Measurements from ENCODE around the gene POLR2H. TPM values are rescaled to one million over a fixed set of nuclear protein-coding genes. Genes with fewer than 3 reads are reported as not detected.

Gene POLR2H
- total RNA-seq, 1 donor from 2014 or later = 64.3 TPM

GRCh38 chr3:184334470-184335158 lies 26.9 kb upstream of the POLR2H start:
- intact Hi-C loops (cut with DNase I) = loop anchor here (10.0 kb wide), 1 partner anchor 150 kb away; the partner anchor contains the start of gene ABCF3
- Histone ChIP-seq H3K4me1 (peaks cover 46% of the 10 kb centered on the region), H3K9me3 (no peaks in the 10 kb centered on the region), H3K36me3 (peaks cover 0 to 54% of the 10 kb centered on the region in 2 donors), H3K27me3 (no peaks in the 10 kb centered on the region), H3K27ac (peak overlapping the region; percentile 97), H3K4me3 (no peak overlapping the region)
- DNase-seq (ENCODE audit: extremely low spot score in 2 of 2) = no peak
- no peak for TF ChIP-seq CTCF (IDR thresholded peaks at IDR 0.05)
- peak in 1 of 2 donors; percentile 22 for TF ChIP-seq POLR2AphosphoS5 (IDR thresholded peaks at IDR 0.05; ENCODE audit: insufficient read depth in 1 of 2, low read depth in 1 of 2)

DNA sequence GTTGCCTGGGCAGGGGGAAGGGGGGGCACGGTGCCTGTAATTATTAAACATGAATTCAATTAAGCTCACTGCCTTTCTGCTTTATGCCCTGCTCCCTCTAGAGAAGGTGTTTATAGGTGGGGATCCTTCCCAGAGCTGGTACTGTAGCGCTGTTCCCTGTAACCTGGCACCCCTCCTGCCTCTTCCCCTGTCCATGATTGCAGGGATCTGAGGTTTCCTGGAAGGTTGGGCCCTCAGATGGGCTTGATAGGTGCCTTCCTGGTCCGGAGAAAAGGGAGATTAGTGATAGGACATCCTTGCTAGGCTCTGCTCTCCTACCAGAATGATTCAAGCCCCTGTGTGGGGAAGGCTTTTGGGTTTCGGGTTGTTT lies 26.2 kb upstream of the POLR2H start:
- intact Hi-C loops (cut with DNase I) = loop anchor here (10.0 kb wide), 1 partner anchor 150 kb away; the partner anchor contains the start of gene ABCF3

GRCh38 chr3:184335661-184336546 lies 25.6 kb upstream of the POLR2H start:
- intact Hi-C loops (cut with DNase I) = loop anchor here (10.0 kb wide), 1 partner anchor 151 kb away; the partner anchor contains the start of gene ABCF3
- peak overlapping the region; percentile 97 for H3K27ac ChIP-seq
- peaks cover 48% of the 10 kb centered on the region for H3K4me1 ChIP-seq
- H3K9me3 ChIP-seq = no peaks in the 10 kb centered on the region
- TF ChIP-seq POLR2AphosphoS5 (IDR thresholded peaks at IDR 0.05; ENCODE audit: insufficient read depth in 1 of 2, low read depth in 1 of 2) = peak; percentile 38 to 98
- TF ChIP-seq POLR2A (IDR thresholded peaks at IDR 0.05) = peak in 1 of 2 donors; percentile 92
- TF ChIP-seq CTCF (IDR thresholded peaks at IDR 0.05) = no peak
- peaks cover 0 to 41% of the 10 kb centered on the region in 2 donors for H3K36me3 ChIP-seq
- H3K27me3 ChIP-seq = no peaks in the 10 kb centered on the region
- peak overlapping the region; percentile 76 to 85 for H3K4me3 ChIP-seq
- no peak for DNase-seq (ENCODE audit: extremely low spot score in 2 of 2)

More for the DNA sequence above, 26.2 kb upstream of the POLR2H start:
- Histone ChIP-seq H3K27ac (peak overlapping the region; percentile 97), H3K36me3 (peaks cover 0 to 48% of the 10 kb centered on the region in 2 donors), H3K27me3 (no peaks in the 10 kb centered on the region), H3K9me3 (no peaks in the 10 kb centered on the region), H3K4me1 (peaks cover 48% of the 10 kb centered on the region), H3K4me3 (peak overlapping the region; percentile 76 to 85)
- no peak for TF ChIP-seq CTCF (IDR thresholded peaks at IDR 0.05)
- TF ChIP-seq POLR2A (IDR thresholded peaks at IDR 0.05) = no peak
- TF ChIP-seq POLR2AphosphoS5 (IDR thresholded peaks at IDR 0.05; ENCODE audit: insufficient read depth in 1 of 2, low read depth in 1 of 2) = no peak
- no peak for DNase-seq (ENCODE audit: extremely low spot score in 2 of 2)

DNA sequence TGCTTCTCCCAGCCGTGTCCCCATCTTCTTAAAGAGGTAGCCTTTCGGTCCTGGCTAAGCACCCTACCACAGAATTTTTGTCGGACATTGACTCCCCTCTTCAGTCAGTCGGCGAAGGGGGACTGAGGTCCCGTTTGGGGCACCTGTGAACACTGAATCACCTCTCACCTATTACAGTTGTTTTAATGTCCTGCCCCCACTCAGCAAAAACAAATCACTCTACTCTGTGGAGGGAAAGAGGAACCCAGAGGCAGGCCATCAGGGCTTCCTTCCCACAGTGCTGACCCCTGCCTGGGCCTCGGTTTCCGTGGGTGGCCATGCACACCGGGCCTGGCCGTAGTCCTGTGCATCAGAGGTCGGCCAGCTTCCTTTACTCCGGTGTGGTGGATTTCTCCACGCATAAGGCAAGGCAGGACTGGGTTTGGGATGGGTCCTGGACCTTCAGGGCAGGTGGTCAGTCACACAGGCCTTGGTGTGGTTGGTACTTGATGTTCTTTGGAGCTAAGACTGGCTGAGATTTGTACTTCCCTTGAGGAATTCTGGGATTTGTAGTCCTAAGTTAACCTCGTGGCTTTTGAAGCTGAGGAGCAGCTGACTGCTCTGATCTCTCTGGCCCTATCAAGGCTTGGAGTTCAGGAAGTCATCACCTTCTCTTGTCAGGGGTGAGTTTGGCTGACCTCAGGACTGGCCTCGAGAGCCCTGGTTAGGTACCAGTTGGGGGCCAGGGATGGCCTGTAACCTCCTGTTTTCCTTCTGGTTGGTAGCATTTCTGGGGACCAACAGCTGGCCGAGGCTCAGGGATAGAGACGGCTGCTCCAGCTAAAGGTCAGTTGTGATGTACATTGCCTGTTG lies 24.7 kb upstream of the POLR2H start:
- TF ChIP-seq CTCF (IDR thresholded peaks at IDR 0.05) (no peak), POLR2AphosphoS5 (IDR thresholded peaks at IDR 0.05; ENCODE audit: insufficient read depth in 1 of 2, low read depth in 1 of 2) (peak; percentile 57 to 58)

More for the DNA sequence above, 24.7 kb upstream of the POLR2H start:
- intact Hi-C loops (cut with DNase I) = loop anchor here (10.0 kb wide), 1 partner anchor 152 kb away; the partner anchor contains the start of gene ABCF3
- DNase-seq (ENCODE audit: extremely low spot score in 2 of 2) = no peak
- Histone ChIP-seq H3K9me3 (no peaks in the 10 kb centered on the region), H3K36me3 (peaks cover 0 to 33% of the 10 kb centered on the region in 2 donors), H3K27ac (peak overlapping the region; percentile 97), H3K4me1 (peaks cover 48% of the 10 kb centered on the region), H3K27me3 (no peaks in the 10 kb centered on the region), H3K4me3 (peak overlapping the region; percentile 76 to 85)

Data from vagina (tissue), 2 donors.